Activated B cell treated with CpG ODN at 0.5 μM for 24 hours (primary cell): ENCODE data around the gene ZBTB49. TPM values are rescaled to one million over a fixed set of nuclear protein-coding genes. Genes with fewer than 3 reads are reported as not detected.

Source experiments
- ATAC-seq: fragments of 200-7000 bp; cut with Tn5 transposase; one replicate; pipeline ENCODE4 v1.10.0; 2021; ENCODE audit warnings: low read depth, mild to moderate bottlenecking, moderate library complexity
- CTCF ChIA-PET: fragments of 350-600 bp; sonication (Branson Sonifier 250); formaldehyde crosslinking; loops from one replicate; lab custom pipeline; 2021; ENCODE audit warnings: antibody characterized with exemption; lab: Charles Lee
- POLR2A ChIA-PET: fragments of 350-600 bp; sonication (Branson Sonifier 250); formaldehyde crosslinking; loops from one replicate; lab custom pipeline; 2021; ENCODE audit warnings: antibody characterized with exemption; lab: Charles Lee
- DNase-seq: peaks from one replicate; pipeline ENCODE4 v3.0.0; 2022
- H3K27ac Mint-ChIP-seq: one replicate; pipeline ENCODE4 v1.8.0; 2020; ENCODE audit warnings: mixed read lengths
- H3K27me3 Mint-ChIP-seq: one replicate; pipeline ENCODE4 v1.8.0; 2021; ENCODE audit warnings: mixed read lengths
- H3K36me3 Mint-ChIP-seq: one replicate; pipeline ENCODE4 v1.8.0; 2021; ENCODE audit warnings: low read depth, mixed read lengths
- H3K4me1 Mint-ChIP-seq: one replicate; pipeline ENCODE4 v1.8.0; 2021; ENCODE audit warnings: mixed read lengths
- H3K4me3 Mint-ChIP-seq: one replicate; pipeline ENCODE4 v1.8.0; 2020; ENCODE audit warnings: mild to moderate bottlenecking, mixed read lengths
- H3K9me3 Mint-ChIP-seq: one replicate; pipeline ENCODE4 v1.8.0; 2020; ENCODE audit warnings: mixed read lengths
- CTCF ChIP-seq: fragments of 200-600 bp; IDR thresholded peaks from one replicate; pipeline ENCODE4 v1.8.0; 2022; ENCODE audit warnings: antibody characterized with exemption, mild to moderate bottlenecking
- intact Hi-C: fragments of 100-400 bp; cut with micrococcal nuclease; formaldehyde crosslinking; loops from one replicate; pipeline ENCODE4 v1.15.1; 2024
- total RNA-seq: library from RNA; stranded (reverse); gene quantifications from 2 replicates; pipeline ENCODE4 v1.2.3, GENCODE V29; 2022

ZBTB49 gene
- total RNA-seq, 1 donor from 2014 or later = 11.6 TPM

GRCh38 chr4:4268776-4269175 is 21.3 kb upstream of the ZBTB49 start:
- Mint-ChIP-seq H3K27me3 (no peaks in the 10 kb centered on the region), H3K27ac (no peak overlapping the region), H3K36me3 (peaks cover 53% of the 10 kb centered on the region), H3K4me1 (no peaks in the 10 kb centered on the region), H3K9me3 (no peaks in the 10 kb centered on the region), H3K4me3 (no peak overlapping the region)
- no peak for TF ChIP-seq CTCF
- intact Hi-C loops = no loop called here
- ChIA-PET POLR2A (no interaction called here), CTCF (no interaction called here)
- DNase-seq = no peak
- no peak for ATAC-seq

GRCh38 chr4:4269331-4269731 is 20.7 kb upstream of the ZBTB49 start:
- H3K4me3 Mint-ChIP-seq = no peak overlapping the region
- ChIA-PET POLR2A (no interaction called here), CTCF (no interaction called here)
- TF ChIP-seq CTCF = no peak
- H3K36me3 Mint-ChIP-seq = peaks cover 59% of the 10 kb centered on the region
- no peaks in the 10 kb centered on the region for H3K4me1 Mint-ChIP-seq
- intact Hi-C loops = no loop called here
- H3K9me3 Mint-ChIP-seq = no peaks in the 10 kb centered on the region
- H3K27ac Mint-ChIP-seq = no peak overlapping the region
- no peaks in the 10 kb centered on the region for H3K27me3 Mint-ChIP-seq
- no peak for ATAC-seq
- DNase-seq = no peak

GRCh38 chr4:4269856-4270255 is 20.2 kb upstream of the ZBTB49 start:
- H3K4me1 Mint-ChIP-seq = no peaks in the 10 kb centered on the region
- no peak for ATAC-seq
- no peak for DNase-seq
- no peaks in the 10 kb centered on the region for H3K9me3 Mint-ChIP-seq
- TF ChIP-seq CTCF = no peak
- no peak overlapping the region for H3K4me3 Mint-ChIP-seq
- ChIA-PET POLR2A (no interaction called here), CTCF (no interaction called here)
- no peaks in the 10 kb centered on the region for H3K27me3 Mint-ChIP-seq
- peaks cover 64% of the 10 kb centered on the region for H3K36me3 Mint-ChIP-seq
- intact Hi-C loops = no loop called here
- H3K27ac Mint-ChIP-seq = no peak overlapping the region

GRCh38 chr4:4270529-4270928 is 19.5 kb upstream of the ZBTB49 start:
- peaks cover 70% of the 10 kb centered on the region for H3K36me3 Mint-ChIP-seq
- no peak overlapping the region for H3K27ac Mint-ChIP-seq
- DNase-seq (no peak), ATAC-seq (no peak)
- no peak for TF ChIP-seq CTCF
- no peaks in the 10 kb centered on the region for H3K27me3 Mint-ChIP-seq
- no peaks in the 10 kb centered on the region for H3K9me3 Mint-ChIP-seq
- POLR2A ChIA-PET = no interaction called here
- no peaks in the 10 kb centered on the region for H3K4me1 Mint-ChIP-seq
- intact Hi-C loops = no loop called here
- H3K4me3 Mint-ChIP-seq = no peak overlapping the region
- CTCF ChIA-PET = no interaction called here

DNA sequence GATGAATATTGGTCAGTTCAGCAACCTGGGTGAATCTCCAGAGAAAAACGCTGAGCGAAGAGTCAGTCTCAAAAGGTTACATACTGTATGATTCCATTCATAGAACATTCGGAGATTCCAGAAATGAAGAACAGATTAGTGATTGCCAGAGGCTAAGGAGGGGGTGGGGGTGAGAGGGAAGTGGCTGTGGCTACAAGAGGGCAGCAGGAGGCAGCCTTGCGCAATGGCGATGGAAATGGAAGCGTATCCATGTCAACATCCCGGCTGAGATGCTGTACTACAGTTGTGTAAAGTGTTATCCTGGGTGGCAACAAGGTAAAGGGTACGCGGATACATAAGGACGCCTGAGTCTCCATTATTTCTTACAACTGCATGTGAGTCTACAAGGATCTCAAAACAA is 18.1 kb upstream of the ZBTB49 start:
- TF ChIP-seq CTCF = no peak
- ATAC-seq (no peak), DNase-seq (no peak)
- Mint-ChIP-seq H3K4me1 (no peaks in the 10 kb centered on the region), H3K36me3 (peaks cover 80% of the 10 kb centered on the region), H3K4me3 (no peak overlapping the region), H3K27me3 (no peaks in the 10 kb centered on the region), H3K9me3 (no peaks in the 10 kb centered on the region), H3K27ac (no peak overlapping the region)
- POLR2A ChIA-PET = no interaction called here
- CTCF ChIA-PET = no interaction called here
- intact Hi-C loops = no loop called here
